GM19023 (cell line): ENCODE measurements around the gene PLEKHA1.

Source experiments
- ATAC-seq: cut with Tn5 transposase; IDR thresholded peaks from one replicate; pipeline ENCODE4 v1.9.1; 2021; ENCODE audit warnings: mild to moderate bottlenecking, moderate library complexity; ENCODE audit not compliant: unreplicated experiment

PLEKHA1 gene

DNA sequence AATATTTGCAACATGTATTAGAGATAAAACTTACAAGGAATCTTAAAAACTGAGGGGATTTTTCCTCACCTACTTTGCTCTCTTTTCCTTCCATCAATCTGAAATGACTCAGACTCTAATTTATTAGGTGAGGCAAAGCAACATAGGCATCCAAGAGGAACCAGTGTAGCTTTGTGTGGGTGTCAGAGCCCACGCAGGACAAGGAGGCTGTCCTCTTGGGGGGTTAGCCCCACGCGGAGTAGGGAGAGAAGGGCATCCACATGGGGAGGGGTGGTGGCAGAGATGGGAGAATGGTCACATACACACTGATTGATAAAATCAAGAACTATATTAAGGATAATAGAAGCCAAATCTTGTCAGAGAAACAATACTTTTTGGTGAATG lies 46.1 kb downstream of the PLEKHA1 start:
- ATAC-seq: no peak

DNA sequence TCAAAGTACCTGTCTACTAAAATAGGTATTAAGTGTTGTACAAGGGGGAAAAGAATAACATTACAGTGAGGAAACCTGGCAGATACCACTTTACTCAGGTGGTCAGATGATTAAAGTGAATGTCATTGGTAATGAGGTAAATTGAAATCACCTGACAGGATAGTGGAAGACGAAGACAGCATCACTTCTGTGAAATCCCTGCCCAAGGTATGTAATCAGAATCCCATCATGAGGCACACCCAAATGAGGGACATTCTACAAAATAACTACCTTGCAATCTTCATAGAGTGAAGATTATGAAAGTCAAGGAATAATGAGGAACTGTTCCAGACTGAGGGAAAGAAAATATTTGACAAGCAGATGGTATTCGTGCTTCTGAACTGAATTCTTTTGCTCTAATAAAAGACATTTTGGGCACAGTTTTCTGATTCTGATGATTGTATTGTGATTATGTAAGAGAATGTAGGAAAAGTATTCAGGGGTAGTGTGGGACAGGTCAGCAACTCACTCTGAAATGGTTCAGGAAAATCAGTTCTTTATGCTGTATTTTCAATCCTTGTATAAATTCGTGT lies 46.6 kb downstream of the PLEKHA1 start:
- ATAC-seq: no peak

GRCh38 chr10:122421742-122422141 lies 47.2 kb downstream of the PLEKHA1 start:
- ATAC-seq: no peak

DNA sequence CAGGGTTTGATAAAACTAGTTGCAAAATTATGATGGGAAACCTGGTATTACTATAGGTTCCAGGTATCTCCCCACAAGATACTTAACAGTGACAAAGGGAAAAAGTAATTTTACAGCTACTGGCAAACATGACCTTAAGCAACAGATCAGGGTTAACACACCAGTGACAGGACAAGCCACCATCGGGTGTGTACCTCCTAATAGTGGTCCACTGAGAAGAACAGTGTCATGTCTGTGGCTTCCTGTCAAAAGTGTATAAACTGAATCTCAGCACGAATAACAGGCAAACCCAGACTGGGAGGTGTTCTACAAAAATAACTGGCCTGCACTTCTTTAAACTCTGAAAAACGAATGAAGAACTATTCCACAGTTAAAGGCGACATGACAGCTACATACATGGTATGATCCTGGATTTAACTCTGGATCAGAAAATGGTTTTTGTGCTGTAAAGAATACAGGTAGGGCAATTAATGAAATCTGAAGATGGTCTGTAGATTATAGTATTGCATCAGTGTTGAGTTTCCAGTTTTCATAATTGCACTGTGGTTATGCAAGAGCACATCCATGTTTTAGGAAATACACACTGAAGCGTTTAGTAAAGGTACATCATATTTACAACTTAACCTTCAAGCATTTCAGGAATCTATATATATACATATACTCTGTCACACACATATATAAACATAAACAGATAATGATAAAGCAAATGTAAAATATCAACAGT lies 47.9 kb downstream of the PLEKHA1 start:
- no peak for ATAC-seq

DNA sequence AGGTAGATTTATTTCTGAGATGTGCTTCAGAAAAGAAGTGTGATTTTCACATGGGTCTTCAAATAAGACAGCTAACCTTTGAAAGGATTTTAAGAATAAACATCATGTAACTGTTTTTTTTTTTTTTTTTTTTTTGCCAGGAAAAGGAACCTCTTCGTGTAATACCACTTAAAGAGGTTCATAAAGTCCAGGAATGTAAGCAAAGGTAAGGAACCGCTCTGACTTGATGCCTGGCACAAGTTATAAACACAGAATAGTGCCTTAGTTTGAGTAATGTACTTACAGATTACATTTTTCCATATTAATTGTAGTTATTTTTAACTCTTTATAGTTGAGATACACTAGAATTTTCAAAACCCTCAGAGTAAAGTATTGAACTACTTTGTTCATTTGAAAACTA lies 49.6 kb downstream of the PLEKHA1 start:
- no peak for ATAC-seq

DNA sequence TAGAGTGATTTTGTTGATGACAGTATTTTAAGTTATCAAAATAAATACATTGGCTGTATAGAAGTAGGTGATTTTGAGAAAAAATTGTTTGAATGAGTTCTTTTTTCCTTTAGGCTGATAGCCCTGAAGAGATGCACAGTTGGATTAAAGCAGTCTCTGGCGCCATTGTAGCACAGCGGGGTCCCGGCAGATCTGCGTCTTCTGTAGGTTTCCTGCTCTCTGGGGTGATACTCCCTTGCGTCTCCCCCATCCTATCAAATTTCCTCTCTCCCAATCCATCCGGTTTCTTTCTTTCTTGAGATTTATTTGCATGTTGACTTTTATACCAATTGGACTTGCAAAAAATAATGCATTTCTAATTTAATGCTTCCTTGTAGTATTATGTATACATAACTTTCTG lies 52.3 kb downstream of the PLEKHA1 start:
- no peak for ATAC-seq

- no peak for ATAC-seq
These were observed 52.8 kb downstream of the PLEKHA1 start for GRCh38 chr10:122427280-122427679.

- ATAC-seq: no peak
These were observed 60.8 kb downstream of the PLEKHA1 start for GRCh38 chr10:122435212-122435827.

- no peak for ATAC-seq
These were observed 67.5 kb downstream of the PLEKHA1 start for GRCh38 chr10:122441961-122442360.

DNA sequence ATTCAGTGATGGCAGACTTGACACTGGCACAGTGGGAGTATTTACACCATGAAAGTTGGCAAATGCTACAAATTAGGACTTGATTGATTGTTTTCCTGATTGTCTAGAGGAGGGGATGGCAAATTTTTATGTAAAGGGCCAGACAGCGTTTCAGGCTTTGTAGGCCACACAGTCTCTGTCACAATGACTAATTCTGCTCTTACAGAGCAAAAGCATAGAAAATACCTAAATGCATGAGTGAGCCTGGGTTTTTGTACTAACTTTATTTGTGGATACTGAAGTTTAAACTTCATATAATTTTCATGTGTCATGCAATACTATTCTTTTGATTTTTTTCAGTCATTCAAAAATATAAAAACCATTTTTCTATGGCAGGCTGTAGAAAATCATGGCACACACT lies 71.0 kb downstream of the PLEKHA1 start:
- ATAC-seq: no peak

DNA sequence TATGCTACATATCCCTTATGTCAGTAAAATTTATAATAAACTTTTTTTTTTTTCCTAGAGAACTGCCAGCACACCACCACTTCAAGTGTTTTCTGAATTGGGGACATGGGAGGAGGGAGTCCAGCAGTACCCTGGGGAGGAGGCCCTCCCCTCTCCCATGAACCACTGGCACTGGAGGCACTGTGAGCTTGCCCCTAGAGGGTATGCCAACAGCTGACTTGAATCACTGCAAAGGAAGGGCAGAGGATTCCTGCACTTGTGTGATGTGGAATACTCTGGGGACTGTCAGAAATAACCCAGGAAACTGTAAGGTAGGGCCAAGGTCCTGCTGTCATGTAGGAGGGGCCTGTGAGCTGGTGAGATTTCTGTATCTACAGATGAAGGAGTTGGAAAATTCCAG lies 71.4 kb downstream of the PLEKHA1 start:
- no peak for ATAC-seq

DNA sequence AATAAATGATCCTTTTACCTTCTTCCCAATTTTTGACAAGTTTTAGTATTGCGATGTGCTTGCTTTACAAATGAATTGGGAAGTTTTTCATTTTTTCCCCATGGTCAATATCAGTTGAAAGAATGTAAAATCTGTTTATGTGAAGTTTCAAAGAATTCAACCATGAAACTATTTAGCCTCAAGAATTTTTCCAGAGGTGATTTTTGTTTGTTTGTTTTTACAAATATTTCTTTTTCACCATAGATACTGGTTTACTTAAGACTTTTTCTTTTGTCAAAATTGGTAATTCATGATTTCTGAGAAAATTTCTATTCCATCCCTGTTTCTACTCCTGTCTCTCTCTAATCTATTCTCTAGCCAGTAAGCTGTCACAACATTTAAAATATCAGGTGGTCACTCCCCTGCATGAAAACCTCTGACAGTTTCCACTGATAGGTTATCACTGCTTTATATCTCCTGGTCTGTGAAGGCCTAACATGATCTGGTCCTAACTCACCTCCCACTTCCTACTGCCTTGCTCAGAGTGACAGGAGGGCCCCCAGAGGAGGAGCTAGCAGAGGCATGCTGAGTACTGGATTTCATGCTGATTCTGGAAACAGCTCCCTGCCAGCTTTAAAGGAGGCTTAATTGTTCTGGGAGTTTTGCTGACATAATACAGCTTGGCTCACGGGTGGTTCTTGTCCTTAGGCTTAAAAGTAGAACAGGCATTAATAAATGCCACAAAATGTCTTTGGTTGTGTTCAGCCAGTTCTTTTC lies 72.3 kb downstream of the PLEKHA1 start:
- no peak for ATAC-seq

DNA sequence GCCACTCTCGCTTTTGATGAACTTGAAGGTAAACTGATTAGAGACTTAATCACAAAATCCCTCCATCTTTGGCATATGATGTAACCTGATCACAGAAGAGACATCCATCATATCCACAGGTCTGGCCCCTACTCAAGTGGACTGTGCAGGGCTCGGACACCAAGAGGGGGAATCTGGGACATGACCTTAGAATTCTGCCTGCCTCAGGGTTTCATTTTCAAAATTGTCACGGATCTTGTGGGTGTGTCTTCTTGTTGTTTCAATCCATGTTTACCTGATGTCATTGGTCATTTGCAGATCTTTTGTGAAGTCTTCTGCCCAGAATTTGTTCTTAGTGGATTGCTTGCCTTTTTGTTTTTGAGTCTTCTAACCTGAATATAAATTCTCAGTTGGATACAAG lies 74.1 kb downstream of the PLEKHA1 start:
- ATAC-seq: no peak

GRCh38 chr10:122449153-122449552 lies 74.6 kb downstream of the PLEKHA1 start:
- ATAC-seq: no peak

GRCh38 chr10:122450353-122450990 lies 76.0 kb downstream of the PLEKHA1 start:
- ATAC-seq: no peak

- ATAC-seq: no peak
These were observed 79.6 kb downstream of the PLEKHA1 start for GRCh38 chr10:122454071-122454470.

DNA sequence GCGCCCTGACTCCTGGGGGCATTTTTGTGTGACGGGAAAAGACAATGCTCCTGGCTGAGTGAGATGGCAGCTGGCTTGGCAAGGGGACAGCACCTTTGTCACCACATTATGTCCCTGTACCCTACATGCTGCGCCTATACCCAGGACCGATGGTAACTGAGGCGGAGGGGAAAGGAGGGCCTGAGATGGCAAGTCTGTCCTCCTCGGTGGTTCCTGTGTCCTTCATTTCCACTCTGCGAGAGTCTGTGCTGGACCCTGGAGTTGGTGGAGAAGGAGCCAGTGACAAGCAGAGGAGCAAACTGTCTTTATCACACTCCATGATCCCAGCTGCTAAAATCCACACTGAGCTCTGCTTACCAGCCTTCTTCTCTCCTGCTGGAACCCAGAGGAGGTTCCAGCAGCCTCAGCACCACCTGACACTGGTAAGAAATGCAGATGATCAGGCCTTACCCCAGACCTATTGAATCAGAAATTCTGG lies 80.1 kb downstream of the PLEKHA1 start, which contains the start of gene ARMS2:
ARMS2 (plus strand) TSS at position 51 of the 478 bp plus-strand sequence; CDS start at position 126, 75 bp downstream.
- ATAC-seq: no peak

DNA sequence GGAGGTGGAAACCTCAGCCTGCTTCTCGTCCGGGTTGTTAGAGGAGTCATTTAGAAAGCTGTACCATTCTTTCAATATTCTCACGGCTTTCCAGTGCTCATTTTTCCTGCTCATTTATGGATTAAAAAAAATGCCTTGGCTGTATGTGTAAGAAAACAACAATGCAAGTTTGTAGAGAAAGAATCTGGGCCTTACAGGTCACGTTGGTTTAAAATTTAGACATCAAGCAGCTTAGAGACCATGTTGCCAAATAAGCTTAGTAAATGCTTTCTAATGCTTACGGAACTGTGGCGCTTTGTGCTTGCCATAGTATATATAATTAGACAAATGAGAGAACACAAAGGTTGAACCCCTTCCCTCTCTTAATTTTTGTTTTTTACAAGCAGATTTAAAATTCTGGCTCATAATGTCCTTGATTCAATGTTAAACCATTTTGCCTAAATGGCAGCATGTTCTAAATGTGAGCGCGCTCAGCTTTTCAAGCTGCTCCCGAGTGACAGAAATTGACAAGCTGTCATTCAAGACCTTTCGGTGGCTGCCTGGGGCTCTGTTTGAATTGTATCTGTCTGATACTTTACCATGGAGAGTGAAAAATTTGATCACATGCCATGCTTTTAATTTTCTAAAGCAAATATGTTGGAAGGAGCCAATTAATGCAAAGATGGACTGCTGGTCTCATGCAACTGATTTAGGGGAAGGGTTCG lies 81.0 kb downstream of the PLEKHA1 start:
- ATAC-seq: no peak

GRCh38 chr10:122457934-122458333 lies 83.4 kb downstream of the PLEKHA1 start:
- ATAC-seq: no peak

DNA sequence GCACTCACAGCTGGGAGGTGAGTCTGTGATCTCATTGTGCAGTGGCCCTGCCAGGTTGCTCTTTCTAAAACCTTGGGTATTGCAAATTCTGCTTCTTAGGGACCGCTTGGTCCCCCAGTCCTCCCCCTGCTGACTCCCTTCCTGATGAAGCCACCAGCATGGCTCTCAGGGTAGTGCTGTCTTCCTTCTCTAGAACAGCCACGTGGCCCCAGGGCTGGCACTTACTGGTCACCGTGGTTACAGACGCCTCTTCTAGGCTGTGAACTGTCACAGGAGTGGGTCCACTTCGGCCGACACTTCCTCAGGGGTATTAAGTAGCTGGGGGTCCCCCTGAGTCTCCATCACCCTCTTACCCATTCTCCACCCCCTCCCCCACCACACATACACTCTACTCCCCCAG lies 84.2 kb downstream of the PLEKHA1 start:
- ATAC-seq: no peak
